SK-N-SH (cell line): ENCODE results near the gene CTBP2.

Source experiments
- CHD2 ChIP-seq: fragments of 150-350 bp; IDR thresholded peaks from 2 replicates; pipeline ENCODE4 v1.6.1; 2018; ENCODE audit warnings: low read length; ENCODE audit not compliant: partially characterized antibody
- CTCF ChIP-seq: fragments of 200-600 bp; sonication (generic); IDR thresholded peaks from 2 replicates; pipeline ENCODE4 v1.6.1; 2017; ENCODE audit warnings: antibody characterized with exemption, mild to moderate bottlenecking, moderate library complexity
- EP300 ChIP-seq, 2 experiments: IDR thresholded peaks; 2 replicates each; pipeline versions ENCODE4 v1.4.0 to v1.6.1; 2012; ENCODE audit warnings: borderline replicate concordance in 1 of 2, low read depth in 1 of 2, low read length in 1 of 2
- EZH2phosphoT487 ChIP-seq: fragments of 200-600 bp; sonication (generic); IDR thresholded peaks from 2 replicates; pipeline ENCODE4 v1.6.1; 2017; ENCODE audit warnings: low read depth, mixed run types, mild to moderate bottlenecking, antibody characterized with exemption, moderate library complexity, borderline replicate concordance
- GABPA ChIP-seq: IDR thresholded peaks from 2 replicates; pipeline ENCODE4 v1.4.0; 2012; ENCODE audit warnings: low read depth, mild to moderate bottlenecking
- USF2 ChIP-seq: fragments of 150-350 bp; IDR thresholded peaks from 2 replicates; pipeline ENCODE4 v1.6.1; 2017; ENCODE audit warnings: antibody characterized with exemption, low read length, low read depth, borderline replicate concordance

DNA sequence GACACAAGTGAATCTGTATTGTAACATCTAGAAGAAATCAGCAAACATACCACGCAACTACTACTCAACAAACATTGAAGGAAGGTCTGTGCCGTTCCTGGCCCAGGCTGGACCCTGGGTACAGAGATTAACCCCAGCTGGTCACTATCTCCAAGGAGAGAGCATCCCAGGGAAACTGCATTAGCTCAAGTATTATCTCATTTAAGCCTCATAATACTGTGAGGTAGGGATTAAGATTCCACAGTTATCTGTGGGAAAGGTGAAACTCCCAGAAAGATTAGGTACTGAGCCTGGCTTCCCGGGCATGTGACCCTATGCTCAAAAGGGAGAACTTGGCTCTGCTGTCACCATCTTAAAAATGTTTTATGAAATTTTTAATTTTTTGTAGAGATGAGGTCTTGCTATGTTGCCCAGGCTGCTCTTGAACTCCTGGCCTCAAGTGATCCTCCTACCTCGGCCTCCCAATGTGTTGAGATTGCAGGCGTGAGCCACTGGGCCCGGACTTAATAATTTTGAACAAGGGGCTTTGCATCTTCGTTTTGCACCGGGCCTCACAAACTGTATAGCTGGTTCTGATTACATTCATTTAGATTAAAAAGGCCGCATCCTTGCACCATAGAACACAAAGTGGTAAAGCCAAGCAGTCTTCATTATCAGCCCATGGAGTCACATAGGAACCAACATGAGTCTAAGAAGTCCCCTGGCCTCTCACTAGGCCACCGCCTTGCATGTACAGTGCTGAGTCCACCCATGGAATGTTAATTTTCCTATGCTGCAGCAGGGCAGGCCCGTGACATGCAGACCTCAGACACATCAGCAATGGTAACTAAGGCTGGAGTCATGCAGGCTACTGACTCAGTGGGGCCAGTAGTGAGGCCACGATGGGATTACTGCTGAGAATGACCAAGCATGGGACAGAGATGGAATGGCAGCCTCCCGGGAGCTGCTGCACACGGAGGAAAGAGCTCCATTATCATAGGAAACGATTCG lies 5.5 kb upstream of the CTBP2 start:
- TF ChIP-seq CTCF (no peak), EP300 (IDR thresholded peaks at IDR 0.05; ENCODE audit: borderline replicate concordance in 1 of 2, low read depth in 1 of 2, low read length in 1 of 2) (no peak), EZH2phosphoT487 (no peak), CHD2 (no peak), USF2 (no peak), GABPA (no peak)
